DMS79 treated with DMSO at 0.1 percent for 48 hours (cell line): ENCODE results near the gene SULT6B1.

Experiments
- DNase-seq: peaks from one replicate; lab custom pipeline; 2025; lab: John Stamatoyannopoulos, UW

SULT6B1 gene

DNA sequence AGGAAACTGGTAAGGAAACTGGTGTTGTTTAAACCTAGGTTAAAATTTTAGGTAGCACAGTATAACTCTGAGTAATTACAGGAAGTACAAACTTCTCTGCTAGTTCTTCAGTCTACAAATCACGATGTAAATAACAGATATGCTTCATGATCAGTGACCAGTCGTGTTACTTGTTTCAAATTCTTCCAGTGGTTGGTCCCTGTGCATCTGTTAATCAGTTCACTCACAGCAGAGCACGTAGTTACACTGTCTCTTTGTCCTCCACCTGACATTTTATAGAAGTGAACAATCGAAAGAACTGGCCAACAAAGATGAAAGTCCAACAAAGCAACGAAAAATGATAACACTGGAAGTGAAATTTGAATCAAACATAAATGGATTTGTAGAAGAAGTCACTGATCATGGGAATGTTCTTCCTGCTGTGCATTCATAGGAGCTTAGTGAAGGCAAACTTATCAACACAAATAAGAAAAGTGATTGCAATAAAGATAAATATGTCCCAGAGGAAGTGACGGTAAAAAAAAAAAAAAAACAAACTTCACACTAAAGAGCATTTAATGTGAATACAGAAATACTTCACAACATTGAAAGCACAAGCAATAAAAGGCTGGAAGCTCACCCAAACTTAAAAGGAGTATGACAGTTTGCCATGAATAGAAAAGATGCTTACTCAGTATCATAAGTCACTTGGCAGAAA, 38.7 kb downstream of the SULT6B1 start:
- no peak for DNase-seq

DNA sequence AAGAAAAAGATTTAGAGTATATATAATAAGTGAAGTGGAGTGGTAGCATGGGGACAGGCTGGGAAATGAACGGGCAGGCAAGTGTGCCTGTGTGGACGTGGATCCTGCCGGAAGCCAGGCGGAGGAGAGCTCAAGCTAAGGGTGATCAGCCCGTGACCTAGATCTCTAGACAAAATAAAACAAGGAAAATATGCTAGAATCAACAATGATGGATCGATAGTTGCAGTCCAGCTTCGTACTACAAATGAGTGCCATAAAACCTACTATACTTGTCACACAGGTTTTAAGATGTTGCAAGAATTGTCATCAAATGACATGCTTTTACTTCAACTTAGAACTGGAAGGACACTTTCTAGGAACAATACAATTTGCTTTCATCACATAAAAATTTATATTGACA, 40.1 kb downstream of the SULT6B1 start:
- no peak for DNase-seq

DNA sequence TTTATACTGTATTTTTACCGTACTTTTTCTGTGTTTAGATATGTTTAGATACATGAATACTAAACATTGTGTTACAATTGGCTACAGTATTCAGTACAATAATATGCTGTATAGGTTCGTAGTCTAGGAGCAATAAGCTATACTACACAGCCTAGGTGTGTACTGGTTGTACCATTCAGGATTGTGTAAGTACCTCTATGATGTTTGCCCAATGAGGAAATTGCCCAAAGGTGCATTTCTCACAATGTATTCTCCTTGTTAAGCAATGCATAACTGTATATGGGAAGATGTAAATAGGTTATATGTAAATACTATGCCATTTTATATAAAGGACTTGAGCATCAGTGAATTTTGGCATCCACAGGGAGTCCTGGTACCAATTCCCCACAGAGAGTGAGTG, 42.4 kb downstream of the SULT6B1 start:
- DNase-seq, result no peak

DNA sequence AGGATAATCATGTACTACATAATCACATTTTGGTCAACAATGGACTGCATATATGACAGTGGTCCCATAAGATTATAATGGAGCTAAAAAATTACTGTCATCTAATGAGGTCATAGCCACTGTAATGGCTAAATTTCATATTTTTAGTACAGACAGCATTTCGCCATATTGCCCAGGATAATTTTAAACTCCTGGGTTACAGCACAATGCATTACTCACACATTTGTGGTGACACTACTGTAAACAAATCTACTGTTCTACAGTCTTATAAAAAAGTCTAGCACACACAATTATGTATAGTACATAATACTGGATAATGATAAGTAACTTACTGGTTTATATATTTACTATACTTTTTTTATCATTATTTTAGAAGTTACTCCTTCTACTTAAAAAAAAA, 44.5 kb downstream of the SULT6B1 start:
- no peak for DNase-seq

DNA sequence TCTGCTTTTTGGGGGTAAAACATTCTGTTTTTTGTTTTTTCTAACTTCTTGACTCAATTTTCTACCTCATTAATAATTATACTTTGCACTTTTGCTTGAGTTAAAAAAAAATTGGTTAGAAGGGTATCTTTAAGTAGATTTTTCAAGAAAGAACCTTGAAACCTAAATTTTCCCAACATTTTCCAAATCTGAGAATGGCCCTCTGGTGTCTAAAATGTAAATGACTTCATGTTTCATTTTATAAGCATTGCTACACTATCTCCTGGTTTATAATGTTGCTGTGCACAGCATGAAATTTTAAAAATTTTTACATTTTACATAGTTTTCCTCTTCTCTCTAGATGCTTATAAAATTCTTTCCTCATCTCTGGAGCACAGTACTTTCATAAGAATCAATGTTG, 45.9 kb downstream of the SULT6B1 start:
- DNase-seq, result no peak

DNA sequence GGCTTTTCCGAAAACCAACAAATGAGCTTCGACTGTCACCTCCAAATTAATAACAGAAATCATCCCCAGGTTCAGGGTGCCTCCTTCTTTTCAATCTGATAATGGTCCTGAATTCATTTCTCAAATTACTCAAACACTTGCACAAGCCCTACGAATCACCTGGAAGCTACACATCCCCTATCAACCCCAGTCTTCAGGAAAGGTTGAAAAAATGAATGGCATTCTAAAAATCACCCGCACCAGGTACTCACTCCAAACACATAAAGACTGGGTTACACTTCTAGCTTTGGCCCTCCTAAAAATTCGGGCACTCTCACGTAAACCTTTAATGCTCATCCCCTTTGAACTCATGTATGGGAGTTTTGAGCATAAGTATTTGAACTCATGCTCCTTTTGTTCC, 55.6 kb downstream of the SULT6B1 start:
- DNase-seq, result no peak

DNA sequence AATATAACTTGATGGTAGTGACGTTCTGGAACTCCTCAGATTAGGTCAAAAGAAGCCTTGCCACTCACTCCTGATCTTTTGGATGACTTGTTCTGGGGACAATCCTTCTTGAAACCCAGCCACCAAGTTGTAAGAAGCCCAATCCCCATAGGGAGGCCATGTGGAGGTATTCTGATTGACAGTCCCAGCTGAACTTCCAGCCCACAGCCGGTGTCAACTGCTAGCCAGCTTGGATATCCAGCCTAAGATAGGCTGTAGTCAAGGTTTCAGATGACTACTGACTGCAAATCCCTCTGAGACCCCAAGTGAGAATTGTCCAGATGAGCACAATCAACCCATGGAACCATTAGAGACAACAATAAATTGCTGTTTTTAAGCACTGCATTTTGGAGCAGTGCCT, 63.1 kb downstream of the SULT6B1 start:
- no peak for DNase-seq

DNA sequence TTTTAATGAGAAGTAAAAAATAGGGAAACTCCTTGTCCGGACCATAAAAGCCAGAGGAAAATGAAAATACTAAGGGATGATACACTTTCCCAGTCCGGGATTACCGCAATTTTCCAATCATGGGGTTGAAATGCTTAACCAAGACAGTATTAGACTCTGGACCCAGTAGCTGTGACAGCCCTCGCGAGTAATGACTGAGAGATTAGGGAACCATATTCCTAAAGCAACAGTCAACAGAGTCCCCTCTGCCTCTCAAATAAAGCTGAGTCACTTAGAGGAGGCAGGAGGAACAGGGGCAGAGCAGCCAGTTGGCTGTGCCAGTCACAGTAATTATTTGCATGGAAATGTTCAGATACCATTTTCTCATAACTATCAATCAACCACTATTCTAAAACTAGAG, 69.3 kb downstream of the SULT6B1 start:
- DNase-seq, result no peak
